ENCODE data around the gene GOLGA1. TPM values are rescaled to one million over a fixed set of nuclear protein-coding genes. Genes with fewer than 3 reads are reported as not detected.

Gene GOLGA1
- polyA plus RNA-seq, 1 of the 3 experiments (the other 2 are of a cell fraction): 10.0 TPM

GRCh38 chr9:124873664-124874063, 67.2 kb downstream of the GOLGA1 start:
- no peak overlapping the region for H3K4me2 ChIP-seq
- H3K27me3 ChIP-seq (ENCODE audit: insufficient read depth): no peaks in the 10 kb centered on the region
- WGBS (ENCODE audit: low lambda C conversion rate): 88% methylated on average over 10 of the region's 14 CpGs
- no peak overlapping the region for H2AFZ ChIP-seq (ENCODE audit: low read depth)
- H4K20me1 ChIP-seq (ENCODE audit: insufficient read depth): peaks cover 45% of the 10 kb centered on the region
- peaks cover 8 to 17% of the 10 kb centered on the region in 2 experiments; a peak in 3 of 4 replicates for H3K4me1 ChIP-seq (ENCODE audit: control insufficient read depth in 1 of 2, insufficient read depth in 2 of 2, low read depth in 1 of 2, low read length in 1 of 2)
- H3K9me3 ChIP-seq: no peaks in the 10 kb centered on the region
- ChIA-PET CTCF (interaction anchor here (1.6 kb wide), 1 partner anchor 21 kb away, joined by 6 read pairs; the partner anchor contains the start of gene WDR38), POLR2A (interaction anchor here (0.6 kb wide), 1 partner anchor 18 kb away, joined by 3 read pairs; no protein-coding TSS in a partner anchor)
- peaks cover 82% of the 10 kb centered on the region for H3K79me2 ChIP-seq (ENCODE audit: insufficient read depth)
- H3K4me3 ChIP-seq (ENCODE audit: low read depth in 2 of 2, low read length in 1 of 2): no peak overlapping the region
- peaks cover 29 to 61% of the 10 kb centered on the region in 2 experiments for H3K36me3 ChIP-seq (replicated peaks in 1 of 2; ENCODE audit: control insufficient read depth in 1 of 2, insufficient read depth in 2 of 2, low read length in 1 of 2)
- no peak overlapping the region for H3K27ac ChIP-seq (ENCODE audit: low read depth in 2 of 2, low read length in 1 of 2)
- DNase-seq: no peak
- no peak overlapping the region for H3K9ac ChIP-seq
- TF ChIP-seq FOXJ3 (CRISPR knock-in tag; IDR thresholded peaks at IDR 0.05) (no peak), PBX3 (IDR thresholded peaks at IDR 0.05) (no peak), YY1 (IDR thresholded peaks at IDR 0.05; ENCODE audit: low read depth) (no peak), USF2 (IDR thresholded peaks at IDR 0.05; ENCODE audit: borderline replicate concordance, low read depth, low read length) (no peak), EP300 (IDR thresholded peaks at IDR 0.05; ENCODE audit: borderline replicate concordance in 1 of 2, low read depth in 1 of 2, low read length in 1 of 2) (no peak), MXI1 (IDR thresholded peaks at IDR 0.05; ENCODE audit: low read depth, low read length) (no peak), EZH2phosphoT487 (IDR thresholded peaks at IDR 0.05; ENCODE audit: borderline replicate concordance, low read depth) (no peak), TAF1 (IDR thresholded peaks at IDR 0.05; ENCODE audit: borderline replicate concordance, low read depth, low read length) (no peak), REST (IDR thresholded peaks at IDR 0.05; ENCODE audit: low read depth, low read length) (no peak), RFX5 (IDR thresholded peaks at IDR 0.05; ENCODE audit: low read length) (no peak), RXRA (IDR thresholded peaks at IDR 0.05; ENCODE audit: borderline replicate concordance, low read depth) (no peak), RCOR1 (IDR thresholded peaks at IDR 0.05; ENCODE audit: low read length) (no peak), TEAD4 (IDR thresholded peaks at IDR 0.05; ENCODE audit: borderline replicate concordance, insufficient read depth) (no peak), JUND (IDR thresholded peaks at IDR 0.05) (no peak), FOXM1 (IDR thresholded peaks at IDR 0.05; ENCODE audit: low read depth) (no peak), MEF2A (IDR thresholded peaks at IDR 0.05; ENCODE audit: borderline replicate concordance, low read depth) (no peak), MAX (IDR thresholded peaks at IDR 0.05; ENCODE audit: low read depth) (no peak), TCF12 (IDR thresholded peaks at IDR 0.05) (no peak), POLR2AphosphoS5 (IDR thresholded peaks at IDR 0.05; ENCODE audit: low read depth, low read length) (no peak)
- peaks cover 12% of the 10 kb centered on the region for H3F3A ChIP-seq (replicated peaks; ENCODE audit: insufficient read depth)
- no peaks in the 10 kb centered on the region for H3K9me2 ChIP-seq
